Tibial nerve (tissue), 4 donors: ENCODE results near the gene FLT4. TPM values are rescaled to one million over a fixed set of nuclear protein-coding genes. Genes with fewer than 3 reads are reported as not detected.
"Not testable (repeated sequence)": the region's sequence is repeated elsewhere in the genome, so short reads cannot be mapped to it uniquely, and the experiment has no call there.

Experiments
- DNase-seq, 2 donors: peaks; one replicate each; pipeline ENCODE4 v3.0.0-alpha.2; 2019; ENCODE audit warnings: low spot score in 2 of 2
- H3K27ac ChIP-seq, 4 donors: fragments of 200-600 bp; sonication (generic) in 3 of 4; one replicate each; pipeline ENCODE4 v1.5.1; 2017 to 2019; ENCODE audit warnings: mild to moderate bottlenecking in 1 of 4
- H3K27me3 ChIP-seq, 2 donors: fragments of 200-600 bp; sonication (generic) in 1 of 2; one replicate each; pipeline versions ENCODE4 v1.5.1 to v1.6.0; 2017 to 2019
- H3K36me3 ChIP-seq, 3 donors: fragments of 200-600 bp; sonication (generic); one replicate each; pipeline ENCODE4 v1.5.1; 2018 to 2019
- H3K4me1 ChIP-seq, 4 donors: fragments of 200-600 bp; sonication (generic) in 3 of 4; one replicate each; pipeline ENCODE4 v1.5.1; 2017 to 2019
- H3K4me3 ChIP-seq, 4 donors: fragments of 200-600 bp; sonication (generic) in 3 of 4; one replicate each; pipeline ENCODE4 v1.5.1; 2017 to 2019; ENCODE audit warnings: mild to moderate bottlenecking in 1 of 4, moderate library complexity in 1 of 4
- H3K9me3 ChIP-seq, 4 donors: fragments of 200-600 bp; sonication (generic) in 3 of 4; one replicate each; pipeline ENCODE4 v1.5.1; 2017 to 2019
- EP300 ChIP-seq, 2 donors: sonication (generic); formaldehyde crosslinking; IDR thresholded peaks; one replicate each; pipeline ENCODE4 v1.6.1; 2017; ENCODE audit warnings: antibody characterized with exemption in 2 of 2, mild to moderate bottlenecking in 1 of 2
- POLR2A ChIP-seq, 2 donors: fragments of 450-650 bp; IDR thresholded peaks; one replicate each; pipeline ENCODE4 v1.6.1; 2017; ENCODE audit warnings: antibody characterized with exemption in 2 of 2, mild to moderate bottlenecking in 2 of 2, moderate library complexity in 2 of 2
- WGBS, 2 donors: methylation state at CpG; one replicate each; pipeline ENCODE4 v1.1.5; 2018; 5-methylcytosine and 5-hydroxymethylcytosine counted together
- total RNA-seq, 4 donors: library from RNA; depleted of rRNA; stranded (reverse); fragments of >200 nt; gene quantifications; one replicate each; pipeline ENCODE4 v1.1.0, GENCODE V29; 2016
- TF ChIP-seq, protein P1 (sequence below), 5 experiments: fragments of 200-600 bp in 3 of 5; fragments of 450-650 bp in 2 of 5; sonication (generic) in 3 of 5; IDR thresholded peaks; one replicate each; pipeline ENCODE4 v1.5.1; 2016 to 2019; ENCODE audit warnings: antibody characterized with exemption in 5 of 5, mild to moderate bottlenecking in 3 of 5, moderate library complexity in 2 of 5

Gene FLT4
- total RNA-seq, 4 donors from 2014 or later = 4.6 to 34.2 (median 14.9) TPM

DNA sequence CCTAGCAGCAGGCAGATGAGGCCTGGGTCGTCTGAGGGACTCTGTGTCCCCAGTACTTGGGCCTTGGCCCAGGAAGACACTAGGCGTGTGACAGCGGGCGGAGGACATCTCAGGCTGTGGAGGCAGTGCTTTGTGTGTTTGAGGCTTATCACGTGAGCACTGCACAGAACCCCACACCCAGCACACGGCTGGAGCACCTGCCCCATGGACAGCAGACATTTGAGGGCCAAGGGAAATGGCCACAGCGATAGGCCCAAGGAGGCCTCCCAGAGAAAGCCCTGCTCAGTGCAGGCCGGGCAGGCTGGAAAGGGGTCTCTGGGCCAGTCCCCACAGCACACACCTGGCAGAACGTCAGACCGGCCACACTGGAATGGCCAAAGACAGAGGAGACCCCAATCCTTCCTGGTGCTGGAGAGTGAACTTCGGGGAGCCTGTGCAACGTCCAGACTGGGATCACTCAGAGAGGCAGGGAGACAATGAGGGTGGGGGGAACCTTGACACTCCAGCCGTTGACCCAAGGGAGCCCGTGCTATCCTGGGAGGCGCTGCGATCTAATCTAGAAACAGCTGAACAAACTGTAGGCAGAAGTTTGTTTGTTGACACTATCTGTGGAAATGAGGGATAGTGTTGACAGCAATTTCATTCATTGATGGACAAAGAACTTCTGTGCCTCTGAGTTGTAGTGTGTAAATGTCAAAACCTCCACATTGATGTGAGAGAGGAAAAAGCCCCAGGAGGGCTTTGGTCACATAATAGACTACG is 19.6 kb upstream of the FLT4 start:
- WGBS, 2 donors = 54 to 64% methylated on average over 17 of the region's 17 CpGs
- Histone ChIP-seq H3K4me1 (peaks cover 0 to 16% (median 0%) of the 10 kb centered on the region in 4 donors), H3K36me3 (no peaks in the 10 kb centered on the region), H3K4me3 (no peak overlapping the region), H3K27me3 (peaks cover 0 to 16% of the 10 kb centered on the region in 2 donors), H3K27ac (no peak overlapping the region), H3K9me3 (peaks cover 0 to 14% (median 0%) of the 10 kb centered on the region in 4 donors)
- DNase-seq = no peak
- TF ChIP-seq EP300 (IDR thresholded peaks at IDR 0.05) (no peak), POLR2A (IDR thresholded peaks at IDR 0.05) (no peak)
- TF ChIP-seq, protein P1, sequence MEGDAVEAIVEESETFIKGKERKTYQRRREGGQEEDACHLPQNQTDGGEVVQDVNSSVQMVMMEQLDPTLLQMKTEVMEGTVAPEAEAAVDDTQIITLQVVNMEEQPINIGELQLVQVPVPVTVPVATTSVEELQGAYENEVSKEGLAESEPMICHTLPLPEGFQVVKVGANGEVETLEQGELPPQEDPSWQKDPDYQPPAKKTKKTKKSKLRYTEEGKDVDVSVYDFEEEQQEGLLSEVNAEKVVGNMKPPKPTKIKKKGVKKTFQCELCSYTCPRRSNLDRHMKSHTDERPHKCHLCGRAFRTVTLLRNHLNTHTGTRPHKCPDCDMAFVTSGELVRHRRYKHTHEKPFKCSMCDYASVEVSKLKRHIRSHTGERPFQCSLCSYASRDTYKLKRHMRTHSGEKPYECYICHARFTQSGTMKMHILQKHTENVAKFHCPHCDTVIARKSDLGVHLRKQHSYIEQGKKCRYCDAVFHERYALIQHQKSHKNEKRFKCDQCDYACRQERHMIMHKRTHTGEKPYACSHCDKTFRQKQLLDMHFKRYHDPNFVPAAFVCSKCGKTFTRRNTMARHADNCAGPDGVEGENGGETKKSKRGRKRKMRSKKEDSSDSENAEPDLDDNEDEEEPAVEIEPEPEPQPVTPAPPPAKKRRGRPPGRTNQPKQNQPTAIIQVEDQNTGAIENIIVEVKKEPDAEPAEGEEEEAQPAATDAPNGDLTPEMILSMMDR (IDR thresholded peaks at IDR 0.05) = no peak

GRCh38 chr5:180666812-180667211 is 17.4 kb upstream of the FLT4 start:
- no peak for DNase-seq
- peaks cover 0 to 10% (median 0%) of the 10 kb centered on the region in 4 donors for H3K4me1 ChIP-seq
- no peak for TF ChIP-seq POLR2A (IDR thresholded peaks at IDR 0.05)
- TF ChIP-seq, protein P1 (IDR thresholded peaks at IDR 0.05) = no peak
- TF ChIP-seq EP300 (IDR thresholded peaks at IDR 0.05) = no peak
- WGBS, 2 donors = 86 to 90% methylated on average over 10 of the region's 10 CpGs
- no peaks in the 10 kb centered on the region for H3K36me3 ChIP-seq
- no peak overlapping the region for H3K27ac ChIP-seq
- no peak overlapping the region for H3K4me3 ChIP-seq
- H3K27me3 ChIP-seq = no peaks in the 10 kb centered on the region
- peaks cover 0 to 14% (median 0%) of the 10 kb centered on the region in 4 donors for H3K9me3 ChIP-seq

- 87% methylated on average over 22 of the region's 22 CpGs for WGBS, 2 donors
- Histone ChIP-seq H3K36me3 (no peaks in the 10 kb centered on the region), H3K27me3 (peaks cover 0 to 4% of the 10 kb centered on the region in 2 donors), H3K27ac (no peak overlapping the region), H3K4me3 (no peak overlapping the region), H3K4me1 (peaks cover 0 to 10% (median 0%) of the 10 kb centered on the region in 4 donors), H3K9me3 (peaks cover 0 to 14% (median 0%) of the 10 kb centered on the region in 4 donors)
- TF ChIP-seq, protein P1 (IDR thresholded peaks at IDR 0.05) = no peak
- no peak for TF ChIP-seq POLR2A (IDR thresholded peaks at IDR 0.05)
- no peak for DNase-seq
Measured at GRCh38 chr5:180665682-180666404, 16.4 kb upstream of the FLT4 start.

DNA sequence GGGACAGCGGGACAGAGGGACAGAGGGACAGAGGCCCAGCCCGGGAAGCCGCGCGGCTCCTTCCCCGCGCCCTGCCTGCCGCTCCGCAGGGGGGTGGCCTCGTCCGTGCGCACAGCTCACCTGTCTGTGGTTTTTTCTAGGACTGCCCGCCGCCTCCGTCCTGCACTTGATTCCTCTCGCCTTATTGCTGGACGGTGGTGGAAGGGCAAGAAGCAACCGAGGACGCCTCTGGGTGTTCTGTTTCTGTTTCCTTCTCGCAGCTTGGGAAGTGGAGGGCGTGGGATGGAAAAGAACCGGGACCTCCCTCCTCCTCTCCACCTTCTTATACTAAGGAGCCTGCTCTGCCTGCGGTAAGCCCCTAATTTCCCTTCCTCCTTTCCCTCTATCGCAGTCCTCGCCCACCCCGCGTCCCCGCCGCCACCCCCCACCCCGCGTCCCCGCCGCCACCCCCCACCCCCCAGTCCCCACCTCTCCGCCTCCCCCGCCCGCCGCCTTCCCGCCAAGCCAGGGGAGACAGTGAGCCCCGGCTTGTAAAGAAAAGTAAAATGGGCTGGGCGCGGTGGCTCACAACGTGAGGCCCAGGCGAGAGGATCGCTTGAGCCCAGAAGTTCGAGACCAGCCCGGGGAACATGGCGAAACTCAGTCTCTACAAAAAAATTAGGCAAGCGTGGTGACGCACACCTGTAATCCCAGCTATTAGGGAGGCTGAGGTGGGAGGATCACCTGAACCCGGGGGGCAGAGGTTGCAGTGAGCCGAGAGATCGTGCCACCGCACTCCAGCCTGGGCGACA is 9.6 kb upstream of the FLT4 start:
- Histone ChIP-seq H3K27me3 (peaks cover 0 to 36% of the 10 kb centered on the region in 2 donors), H3K27ac (no peak overlapping the region), H3K4me3 (no peak overlapping the region), H3K4me1 (no peaks in the 10 kb centered on the region), H3K9me3 (no peaks in the 10 kb centered on the region), H3K36me3 (no peaks in the 10 kb centered on the region)
- WGBS, 2 donors = 28 to 30% methylated on average over 46 to 49 of the region's 54 CpGs
- TF ChIP-seq EP300 (IDR thresholded peaks at IDR 0.05) (no peak), POLR2A (IDR thresholded peaks at IDR 0.05) (no peak)
- TF ChIP-seq, protein P1 (IDR thresholded peaks at IDR 0.05) = no peak
- DNase-seq = no peak

DNA sequence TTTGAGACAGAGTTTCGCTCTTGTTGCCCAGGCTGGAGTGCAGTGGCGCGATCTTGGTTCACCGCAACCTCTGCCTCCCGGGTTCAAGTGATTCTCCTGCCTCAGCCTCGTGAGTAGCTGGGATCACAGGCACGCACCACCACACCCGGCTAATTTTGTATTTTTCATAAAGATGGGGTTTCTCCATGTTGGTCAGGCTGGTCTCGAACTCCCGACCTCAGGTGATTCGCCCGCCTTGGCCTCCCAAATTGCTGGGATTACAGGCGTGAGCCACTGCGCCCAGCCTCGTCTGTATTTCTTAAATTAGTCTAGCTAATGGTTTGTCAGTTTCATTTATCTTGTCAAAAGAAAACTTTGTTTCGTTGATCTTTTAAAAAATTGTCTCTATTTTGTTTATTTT is 5.8 kb upstream of the FLT4 start:
- not testable (repeated sequence) for H3K4me3 ChIP-seq, H3K36me3 ChIP-seq, H3K4me1 ChIP-seq, DNase-seq, H3K9me3 ChIP-seq, H3K27ac ChIP-seq
- WGBS, 2 donors = 87 to 90% methylated on average over 16 of the region's 16 CpGs
- H3K27me3 ChIP-seq = peaks cover 0 to 46% of the 10 kb centered on the region in 2 donors
